K562 (cell line): ENCODE measurements around the gene MTX3. TPM values are rescaled to one million over a fixed set of nuclear protein-coding genes. Genes with fewer than 3 reads are reported as not detected.

Experiments
- ATAC-seq: fragments of 200-7000 bp; cut with Tn5 transposase; 3 replicates; pipeline ENCODE4 v1.9.1; 2020; ENCODE audit warnings: moderate library complexity
- BruUV-seq: library from RNA; stranded (reverse); fragments of 400-500 nt; replicated peaks from 2 replicates; lab custom pipeline; 2021; lab: Mats Ljungman, UMichigan
- CTCF ChIA-PET: fragments of 300-600 bp; formaldehyde crosslinking; extraction: SDS; loops from one replicate; lab custom pipeline; 2021; ENCODE audit warnings: low intra/inter-chr PET ratio; lab: Yijun Ruan, JAX
- POLR2A ChIA-PET: fragments of 300-600, 350-650 bp; sonication (Branson Sonifier 250); formaldehyde crosslinking; extraction: SDS; loops from one replicate; lab custom pipeline; 2021; ENCODE audit warnings: antibody characterized with exemption, inconsistent platforms; lab: Yijun Ruan, JAX
- DNase-seq, 4 experiments: peaks; one replicate each; pipeline versions ENCODE4 v3.0.0 to v3.0.0-alpha.2; 2011 to 2018; ENCODE audit warnings: low spot score in 3 of 4, mixed read lengths in 3 of 4; ENCODE audit errors: extremely low read depth in 1 of 4
- FAIRE-seq: peaks from 2 replicates; lab custom pipeline; 2011; peaks lifted over from hg19 to GRCh38; lab: Jason Lieb, UNC
- H2AFZ ChIP-seq: 2 replicates; pipeline ENCODE4 v1.6.0; 2011; ENCODE audit warnings: low read depth, low read length, control low read depth, inconsistent platforms
- H3K27ac ChIP-seq: fragments of 200-600 bp; 3 replicates; pipeline ENCODE4 v1.8.0; 2011; ENCODE audit warnings: low read depth, mild to moderate bottlenecking, control low read depth, inconsistent platforms, low read length, moderate library complexity, mixed read lengths; ENCODE audit errors: extremely low read depth
- H3K27me3 ChIP-seq, 2 experiments: fragments of 300-600 bp in 1 of 2; 2 replicates in 1 of 2; 3 replicates in 1 of 2; pipeline versions ENCODE4 v1.6.0 to v1.8.0; 2011; ENCODE audit warnings: inconsistent platforms in 2 of 2, low read length in 2 of 2, mild to moderate bottlenecking in 1 of 2, mixed read lengths in 1 of 2, moderate library complexity in 1 of 2; ENCODE audit not compliant: control insufficient read depth in 2 of 2, insufficient read depth in 2 of 2
- H3K36me3 ChIP-seq: fragments of 300-600 bp; 3 replicates; pipeline ENCODE4 v1.8.0; 2011; ENCODE audit warnings: mild to moderate bottlenecking, low read length, inconsistent platforms; ENCODE audit not compliant: control insufficient read depth, insufficient read depth
- H3K4me1 ChIP-seq, 2 experiments: fragments of 200-600 bp in 1 of 2; replicated peaks in 1 of 2; 2 replicates in 1 of 2; 3 replicates in 1 of 2; pipeline versions ENCODE4 v1.5.1 to v1.8.0; 2011; ENCODE audit warnings: inconsistent platforms in 2 of 2, low read length in 2 of 2, mild to moderate bottlenecking in 1 of 2, mixed read lengths in 1 of 2, moderate library complexity in 1 of 2; ENCODE audit not compliant: control insufficient read depth in 2 of 2, insufficient read depth in 2 of 2
- H3K4me2 ChIP-seq: 2 replicates; pipeline ENCODE4 v1.6.1; 2011; ENCODE audit warnings: low read length, control low read depth, inconsistent platforms, mixed read lengths; ENCODE audit not compliant: insufficient read depth
- H3K4me3 ChIP-seq: fragments of 200-600 bp; sonication (generic), shearing (Covaris generic); 2 replicates; pipeline ENCODE4 v1.5.1; 2016; ENCODE audit warnings: control low read depth, inconsistent platforms
- H3K79me2 ChIP-seq: fragments of 200-600 bp; 3 replicates; pipeline ENCODE4 v1.8.0; 2011; ENCODE audit warnings: low read length, inconsistent platforms; ENCODE audit not compliant: control insufficient read depth, insufficient read depth
- H3K9ac ChIP-seq, 2 experiments: 2 replicates each; pipeline versions ENCODE4 v1.6.0 to v1.6.1; 2011; ENCODE audit warnings: low read depth in 2 of 2, low read length in 2 of 2, control low read depth in 1 of 2, inconsistent platforms in 1 of 2, mild to moderate bottlenecking in 1 of 2, mixed read lengths in 1 of 2; ENCODE audit not compliant: insufficient read depth in 1 of 2
- H3K9me1 ChIP-seq: one replicate; pipeline ENCODE4 v1.6.0; 2011; ENCODE audit warnings: inconsistent platforms, mild to moderate bottlenecking, low read length, moderate library complexity; ENCODE audit not compliant: control insufficient read depth, insufficient read depth
- H3K9me3 ChIP-seq: replicated peaks from 2 replicates; pipeline ENCODE4 v1.5.1; 2011; ENCODE audit warnings: low read depth, low read length, inconsistent platforms; ENCODE audit not compliant: control insufficient read depth, insufficient read depth
- H4K20me1 ChIP-seq: replicated peaks from 2 replicates; pipeline ENCODE4 v1.6.1; 2011; ENCODE audit warnings: low read length, inconsistent platforms, mixed read lengths; ENCODE audit not compliant: control insufficient read depth, insufficient read depth
- CEBPG ChIP-seq, 3 experiments: fragments of 200-800 bp in 1 of 3; sonication (Bioruptor generic) in 1 of 3; sonication (generic) in 1 of 3; formaldehyde crosslinking in 1 of 3; IDR thresholded peaks in 2 of 3; conservative IDR thresholded peaks in 1 of 3; 2 replicates each; pipeline versions ENCODE4 v1.6.1 to v1.8.0; 2016 to 2022; ENCODE audit warnings: missing compliant biosample characterization in 2 of 3, missing genetic modification characterization in 2 of 3, mild to moderate bottlenecking in 1 of 3, missing genetic modification reagents in 1 of 3
- EP400 ChIP-seq: fragments of 450-650 bp; IDR thresholded peaks from 2 replicates; pipeline ENCODE4 v1.6.1; 2017; ENCODE audit warnings: antibody characterized with exemption, mild to moderate bottlenecking, moderate library complexity
- SMARCE1 ChIP-seq: fragments of 450-650 bp; IDR thresholded peaks from 2 replicates; pipeline ENCODE4 v1.7.1; 2016; ENCODE audit warnings: mild to moderate bottlenecking
- SNAPC5 ChIP-seq: fragments of 250-450 bp; sonication (Bioruptor Pico); IDR thresholded peaks from 2 replicates; pipeline ENCODE4 v1.8.0; 2021; ENCODE audit warnings: moderate library complexity, mild to moderate bottlenecking, inconsistent platforms
- SRSF1 ChIP-seq: fragments of 200-400 bp; formaldehyde crosslinking; IDR thresholded peaks from 2 replicates; pipeline ENCODE4 v1.6.1; 2017; ENCODE audit warnings: mild to moderate bottlenecking, low read depth, low read length, moderate library complexity
- TAF1 ChIP-seq: IDR thresholded peaks from 2 replicates; pipeline ENCODE4 v1.6.1; 2011; ENCODE audit warnings: mild to moderate bottlenecking, low read length, moderate library complexity; ENCODE audit not compliant: insufficient read depth, control insufficient read depth, severe bottlenecking; ENCODE audit errors: extremely low read depth
- ZKSCAN1 ChIP-seq: fragments of 150-350 bp; IDR thresholded peaks from 2 replicates; pipeline ENCODE4 v1.6.1; 2016; ENCODE audit warnings: low read depth, low read length
- ZNF41 ChIP-seq: fragments of 250-450 bp; sonication (Bioruptor Pico); conservative IDR thresholded peaks from 2 replicates; pipeline ENCODE4 v1.4.0; 2020; ENCODE audit warnings: mild to moderate bottlenecking
- ZNF699 ChIP-seq: fragments of 250-450 bp; sonication (Bioruptor Pico); IDR thresholded peaks from 2 replicates; pipeline ENCODE4 v1.8.0; 2021; ENCODE audit warnings: mild to moderate bottlenecking, moderate library complexity; ENCODE audit not compliant: insufficient replicate concordance
- WGBS: fragments of 100-300 bp; shearing (Covaris generic); methylation state at CpG from one replicate; pipeline ENCODE4 v1.1.6; 2016; ENCODE audit warnings: low coverage, mixed read lengths; ENCODE audit not compliant: insufficient coverage; ENCODE audit errors: missing lambda C conversion rate; 5-methylcytosine and 5-hydroxymethylcytosine counted together
- in situ Hi-C: fragments of 300-500 bp; cut with MboI; formaldehyde crosslinking; loops from 4 replicates; pipeline ENCODE4 v1.15.0; 2018; ENCODE audit warnings: inconsistent platforms, mixed read lengths
- intact Hi-C: fragments of 100-400 bp; cut with micrococcal nuclease; formaldehyde crosslinking; loops from 2 replicates; pipeline ENCODE4 v1.14.2; 2022
- polyA plus RNA-seq, 8 experiments: library from polyadenylated mRNA; depleted of rRNA in 4 of 8; stranded (reverse) in 5 of 8; unstranded in 3 of 8; fragments of >200 nt; fragmentation: Nextera tagmentation in 2 of 8; fragmentation: Illumina TruSeq in 1 of 8; extraction: Ambion mirVana in 2 of 8; extraction: Trizol in 1 of 8; gene quantifications; 2 replicates each; pipeline versions ENCODE4 v1.2.1 to v1.2.3, GENCODE V29; 2011 to 2014; ENCODE audit warnings: inconsistent platforms in 1 of 8, missing spikeins in 1 of 8
- total RNA-seq, 7 experiments: library from RNA; depleted of rRNA in 6 of 7; stranded (reverse); fragments of >200 nt in 6 of 7; fragmentation: Illumina TruSeq in 2 of 7; extraction: Trizol in 2 of 7; gene quantifications; 2 replicates each; pipeline versions ENCODE4 v1.2.1 to v1.2.3, GENCODE V29; 2011 to 2021; ENCODE audit warnings: low replicate concordance in 1 of 7

MTX3 gene
- total and polyA plus RNA-seq, 9 of the 15 experiments (the other 6 are each of a cell fraction or from before 2014, with no cell fraction given): 0.04 to 0.36 (median 0.15) TPM; not detected in 1

- no peak for ATAC-seq
- TF ChIP-seq SMARCE1 (no peak), ZNF41 (CRISPR knock-in tag) (no peak), ZKSCAN1 (no peak), SNAPC5 (no peak), ZNF699 (CRISPR knock-in tag) (no peak), SRSF1 (no peak), EP400 (no peak), TAF1 (no peak), CEBPG (CRISPR knock-in tag; IDR thresholded peaks at IDR 0.05) (no peak), CEBPG (tag; conservative IDR thresholded peaks at IDR 0.05 in 1 of 2, IDR thresholded peaks at IDR 0.05 in 1 of 2) (0 out of 4 replicates have a peak, but pooled peaks of 1 of the 2 experiments have one; percentile 18)
- in situ Hi-C loops (no loop called here), intact Hi-C loops (loop anchor here (5.0 kb wide), 1 partner anchor 50 kb away; no protein-coding TSS in a partner anchor)
- FAIRE-seq: no peak
- no peak overlapping the region for H3K27ac ChIP-seq
- 2% methylated on average over 7 of the region's 7 CpGs for whole genome bisulfite sequencing
- H2AFZ ChIP-seq: no peak overlapping the region
- BruUV-seq: no TSS peak
- H3K9ac ChIP-seq: no peak overlapping the region
- no peak overlapping the region for H3K4me2 ChIP-seq
- no peaks in the 10 kb centered on the region for H4K20me1 ChIP-seq
- CTCF ChIA-PET: no interaction called here
- POLR2A ChIA-PET: no interaction called here
- H3K36me3 ChIP-seq: no peaks in the 10 kb centered on the region
- DNase-seq: no peak
- H3K4me3 ChIP-seq: no peak overlapping the region
- H3K9me1 ChIP-seq: no peaks in the 10 kb centered on the region
- H3K27me3 ChIP-seq: peaks cover 2 to 11% of the 10 kb centered on the region in 2 experiments; a peak in 4 of 5 replicates
- no peaks in the 10 kb centered on the region for H3K4me1 ChIP-seq
- no peaks in the 10 kb centered on the region for H3K9me3 ChIP-seq
- no peaks in the 10 kb centered on the region for H3K79me2 ChIP-seq
Observed at GRCh38 chr5:79976759-79977515, 14.1 kb downstream of the MTX3 start.
